Dedifferentiated amniotic fluid mesenchymal stem cell (primary cell): ENCODE measurements around the gene DTX3.

Experiments
- DNase-seq: peaks from one replicate; pipeline ENCODE4 v3.0.0-alpha.2; 2016; ENCODE audit errors: extremely low spot score

The DTX3 gene

GRCh38 chr12:57620245-57620935 is 15.8 kb downstream of the DTX3 start:
- no peak for DNase-seq

GRCh38 chr12:57620936-57621496 is 16.4 kb downstream of the DTX3 start:
- no peak for DNase-seq

GRCh38 chr12:57621497-57622292 is 17.1 kb downstream of the DTX3 start:
- no peak for DNase-seq

GRCh38 chr12:57622293-57623245 is 17.9 kb downstream of the DTX3 start:
- no peak for DNase-seq

GRCh38 chr12:57623385-57623784 is 18.8 kb downstream of the DTX3 start:
- no peak for DNase-seq

- no peak for DNase-seq
Observed at GRCh38 chr12:57623811-57624390, 19.3 kb downstream of the DTX3 start.

GRCh38 chr12:57624441-57625220 is 20.0 kb downstream of the DTX3 start:
- no peak for DNase-seq

- DNase-seq = no peak
Observed at GRCh38 chr12:57625261-57626032, 20.8 kb downstream of the DTX3 start.

- DNase-seq = no peak
Observed at GRCh38 chr12:57626111-57626920, 21.7 kb downstream of the DTX3 start.

GRCh38 chr12:57626921-57627445 is 22.4 kb downstream of the DTX3 start:
- no peak for DNase-seq

GRCh38 chr12:57627501-57628279 is 23.1 kb downstream of the DTX3 start:
- no peak for DNase-seq

- no peak for DNase-seq
Observed at GRCh38 chr12:57628280-57629191, 23.9 kb downstream of the DTX3 start.

GRCh38 chr12:57629897-57630471 is 25.4 kb downstream of the DTX3 start:
- no peak for DNase-seq

GRCh38 chr12:57630891-57631433 is 26.3 kb downstream of the DTX3 start:
- DNase-seq = no peak

GRCh38 chr12:57631566-57632072 is 27.0 kb downstream of the DTX3 start:
- no peak for DNase-seq
